Measurements from ENCODE around the gene CENPH.
"Not testable (repeated sequence)": the region's sequence is repeated elsewhere in the genome, so short reads cannot be mapped to it uniquely, and the experiment has no call there.

Gene CENPH

GRCh38 chr5:69255940-69256339, 66.6 kb downstream of the CENPH start:
- not testable (repeated sequence) for DNase-seq

GRCh38 chr5:69257577-69257976, 68.2 kb downstream of the CENPH start:
- no peak for DNase-seq
